Endothelial cell (in vitro differentiated cells): Measurements from ENCODE around the gene ASPHD2. TPM values are rescaled to one million over a fixed set of nuclear protein-coding genes. Genes with fewer than 3 reads are reported as not detected.
A peak's percentile ranks its signal among the peaks of the same experiment; 100 is the strongest.

Experiments used
- DNase-seq: peaks from one replicate; pipeline ENCODE4 v3.0.0; 2021; ENCODE audit warnings: low spot score
- H3K27ac Mint-ChIP-seq: one replicate; pipeline ENCODE4 v1.8.0; 2021; ENCODE audit warnings: mixed read lengths, inconsistent platforms; ENCODE audit not compliant: unreplicated experiment
- H3K27me3 Mint-ChIP-seq: one replicate; pipeline ENCODE4 v1.8.0; 2021; ENCODE audit warnings: mild to moderate bottlenecking, moderate library complexity, mixed read lengths, inconsistent platforms; ENCODE audit not compliant: unreplicated experiment
- H3K36me3 Mint-ChIP-seq: one replicate; pipeline ENCODE4 v1.8.0; 2021; ENCODE audit warnings: mild to moderate bottlenecking, low read depth, mixed read lengths, inconsistent platforms; ENCODE audit not compliant: unreplicated experiment
- H3K4me1 Mint-ChIP-seq: one replicate; pipeline ENCODE4 v1.8.0; 2021; ENCODE audit warnings: mild to moderate bottlenecking, mixed read lengths, inconsistent platforms; ENCODE audit not compliant: unreplicated experiment
- H3K4me3 Mint-ChIP-seq: one replicate; pipeline ENCODE4 v1.8.0; 2021; ENCODE audit warnings: mild to moderate bottlenecking, mixed read lengths, inconsistent platforms; ENCODE audit not compliant: unreplicated experiment
- H3K9me3 Mint-ChIP-seq: one replicate; pipeline ENCODE4 v1.8.0; 2021; ENCODE audit warnings: mixed read lengths, inconsistent platforms; ENCODE audit not compliant: unreplicated experiment
- total RNA-seq: library from RNA; stranded (reverse); fragmentation: NEBNext Ultra II Directional; extraction: Animal tissue kit (Norgen Biotek cat#: 25700); gene quantifications from one replicate; pipeline ENCODE4 v1.2.1, GENCODE V29; 2021; ENCODE audit not compliant: unreplicated experiment
- TF ChIP-seq, protein P1 (sequence below): fragments of 200-600 bp; sonication (generic); IDR thresholded peaks from one replicate; pipeline ENCODE4 v1.5.0; 2021; ENCODE audit warnings: antibody characterized with exemption; ENCODE audit not compliant: unreplicated experiment

The ASPHD2 gene
- total RNA-seq, 1 donor from 2014 or later: 14.5 TPM

DNA sequence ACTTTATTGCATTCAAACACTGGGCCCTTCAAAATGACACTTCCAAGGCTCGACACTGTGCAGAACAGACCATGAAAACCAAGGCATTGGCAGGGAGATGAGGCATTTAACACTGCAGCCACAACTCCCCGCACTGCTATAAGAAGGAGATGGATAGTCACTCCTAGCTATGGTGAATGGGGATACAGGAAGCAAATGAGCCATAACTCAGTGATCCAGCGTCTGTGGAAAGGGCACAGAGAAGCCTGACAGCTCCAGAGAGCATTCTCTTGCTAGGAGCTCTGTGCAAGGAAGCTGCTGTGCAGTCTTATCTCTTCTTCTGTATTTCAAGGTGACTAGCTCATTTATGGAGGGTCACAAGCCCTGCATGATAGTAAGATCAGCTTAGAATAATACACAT lies 33.6 kb downstream of the ASPHD2 start:
- H3K36me3 Mint-ChIP-seq: peaks cover 25% of the 10 kb centered on the region
- H3K4me3 Mint-ChIP-seq: no peak overlapping the region
- TF ChIP-seq, protein P1, sequence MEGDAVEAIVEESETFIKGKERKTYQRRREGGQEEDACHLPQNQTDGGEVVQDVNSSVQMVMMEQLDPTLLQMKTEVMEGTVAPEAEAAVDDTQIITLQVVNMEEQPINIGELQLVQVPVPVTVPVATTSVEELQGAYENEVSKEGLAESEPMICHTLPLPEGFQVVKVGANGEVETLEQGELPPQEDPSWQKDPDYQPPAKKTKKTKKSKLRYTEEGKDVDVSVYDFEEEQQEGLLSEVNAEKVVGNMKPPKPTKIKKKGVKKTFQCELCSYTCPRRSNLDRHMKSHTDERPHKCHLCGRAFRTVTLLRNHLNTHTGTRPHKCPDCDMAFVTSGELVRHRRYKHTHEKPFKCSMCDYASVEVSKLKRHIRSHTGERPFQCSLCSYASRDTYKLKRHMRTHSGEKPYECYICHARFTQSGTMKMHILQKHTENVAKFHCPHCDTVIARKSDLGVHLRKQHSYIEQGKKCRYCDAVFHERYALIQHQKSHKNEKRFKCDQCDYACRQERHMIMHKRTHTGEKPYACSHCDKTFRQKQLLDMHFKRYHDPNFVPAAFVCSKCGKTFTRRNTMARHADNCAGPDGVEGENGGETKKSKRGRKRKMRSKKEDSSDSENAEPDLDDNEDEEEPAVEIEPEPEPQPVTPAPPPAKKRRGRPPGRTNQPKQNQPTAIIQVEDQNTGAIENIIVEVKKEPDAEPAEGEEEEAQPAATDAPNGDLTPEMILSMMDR: no peak
- no peaks in the 10 kb centered on the region for H3K9me3 Mint-ChIP-seq
- no peak overlapping the region for H3K27ac Mint-ChIP-seq
- peaks cover 3% of the 10 kb centered on the region for H3K27me3 Mint-ChIP-seq
- no peak for DNase-seq
- H3K4me1 Mint-ChIP-seq: no peaks in the 10 kb centered on the region

DNA sequence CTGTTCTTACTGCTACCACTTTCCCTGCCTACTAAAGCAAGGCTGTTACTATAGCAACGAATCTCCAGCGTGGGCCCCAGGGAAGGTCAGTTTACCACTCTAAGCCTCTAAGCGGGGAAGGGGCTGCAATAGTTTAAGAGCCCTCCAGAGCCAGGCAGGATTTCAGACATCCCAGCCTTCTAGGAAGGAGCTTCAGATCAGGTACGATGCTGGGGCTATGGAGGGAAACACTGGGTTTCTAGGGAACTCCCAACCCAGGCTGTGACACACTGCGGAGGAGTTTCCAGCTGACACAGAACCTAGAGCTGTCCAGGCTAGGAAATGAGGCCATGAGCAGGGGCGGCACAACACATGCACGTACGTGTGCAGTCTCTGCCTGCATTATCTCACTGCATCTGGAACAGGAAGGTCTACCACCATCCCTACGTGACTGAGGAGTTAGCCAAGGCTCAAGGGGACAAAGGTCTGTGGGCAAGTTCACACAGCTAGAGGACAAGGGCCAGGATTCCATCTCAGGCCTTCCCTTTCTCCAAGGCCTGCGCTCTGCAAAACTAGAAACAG lies 34.1 kb downstream of the ASPHD2 start:
- Mint-ChIP-seq H3K9me3 (no peaks in the 10 kb centered on the region), H3K27ac (no peak overlapping the region), H3K27me3 (peaks cover 3% of the 10 kb centered on the region), H3K4me3 (no peak overlapping the region), H3K4me1 (no peaks in the 10 kb centered on the region), H3K36me3 (peaks cover 27% of the 10 kb centered on the region)
- TF ChIP-seq, protein P1: no peak
- no peak for DNase-seq

DNA sequence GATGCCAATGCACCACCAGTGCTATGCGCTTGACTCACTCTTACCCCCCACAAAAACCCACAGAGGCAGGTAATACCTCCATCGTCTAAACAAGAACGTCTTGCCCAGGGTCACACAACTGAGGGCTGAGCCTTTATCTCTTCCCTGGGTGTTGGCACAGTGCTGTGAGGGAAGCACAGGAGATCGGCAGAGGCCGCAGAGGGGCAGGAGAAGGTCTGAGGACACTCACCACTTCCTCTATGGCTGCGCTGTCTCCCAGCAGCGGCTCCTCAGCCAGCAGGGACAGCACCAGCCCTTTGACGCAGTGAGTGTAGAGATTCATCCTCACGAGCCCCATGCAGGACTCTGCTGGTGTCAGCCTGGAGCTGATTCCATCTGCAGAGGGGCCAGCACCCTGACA lies 34.6 kb downstream of the ASPHD2 start:
- H3K36me3 Mint-ChIP-seq: peaks cover 32% of the 10 kb centered on the region
- no peaks in the 10 kb centered on the region for H3K9me3 Mint-ChIP-seq
- no peaks in the 10 kb centered on the region for H3K4me1 Mint-ChIP-seq
- no peak overlapping the region for H3K27ac Mint-ChIP-seq
- H3K4me3 Mint-ChIP-seq: no peak overlapping the region
- H3K27me3 Mint-ChIP-seq: peaks cover 3% of the 10 kb centered on the region
- TF ChIP-seq, protein P1: no peak
- DNase-seq: no peak

DNA sequence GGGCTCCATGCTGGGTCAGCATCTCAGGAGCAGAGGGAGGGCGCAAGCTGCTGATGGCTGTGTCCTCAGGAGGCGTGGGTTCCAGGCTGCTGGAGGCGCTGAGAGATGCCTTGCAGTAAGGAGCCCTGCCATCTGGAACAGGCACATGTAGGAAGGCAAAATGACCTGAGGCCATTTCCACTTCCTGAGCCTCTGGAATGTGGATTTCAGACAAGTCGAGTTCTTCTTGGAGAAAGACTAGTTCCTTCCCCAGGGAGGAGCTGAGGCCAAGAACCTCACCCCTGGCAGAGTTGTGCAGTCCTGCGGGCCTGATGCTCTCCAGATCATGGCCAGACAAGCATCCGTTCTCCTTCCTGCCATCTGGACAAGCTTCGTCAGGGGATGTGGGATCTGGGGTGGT lies 35.3 kb downstream of the ASPHD2 start:
- H3K27me3 Mint-ChIP-seq: peaks cover 2% of the 10 kb centered on the region
- peak overlapping the region; percentile 7 for H3K27ac Mint-ChIP-seq
- no peaks in the 10 kb centered on the region for H3K9me3 Mint-ChIP-seq
- peaks cover 38% of the 10 kb centered on the region for H3K36me3 Mint-ChIP-seq
- no peak for DNase-seq
- TF ChIP-seq, protein P1: no peak
- no peaks in the 10 kb centered on the region for H3K4me1 Mint-ChIP-seq
- peak overlapping the region; percentile 13 for H3K4me3 Mint-ChIP-seq

DNA sequence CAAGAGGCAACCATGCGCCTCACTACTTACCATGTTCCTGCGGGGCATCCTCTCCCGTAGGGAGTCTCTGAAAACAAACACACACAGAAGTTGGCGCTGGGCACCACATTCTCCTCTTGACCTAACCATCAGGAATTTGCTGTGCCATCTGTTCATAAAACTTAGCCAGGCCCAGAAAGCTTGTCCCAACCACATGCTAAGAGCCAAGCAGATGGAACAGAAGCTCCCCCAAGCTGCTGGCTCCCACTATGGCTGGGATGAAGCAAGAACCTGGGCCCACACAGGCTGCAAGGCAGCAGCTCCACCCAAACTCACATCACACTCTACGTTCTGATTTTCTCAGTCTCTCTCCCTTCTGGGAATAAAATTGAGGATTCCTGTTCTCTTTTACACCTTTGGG lies 37.1 kb downstream of the ASPHD2 start:
- Mint-ChIP-seq H3K9me3 (no peaks in the 10 kb centered on the region), H3K27me3 (peaks cover 2% of the 10 kb centered on the region), H3K4me1 (no peaks in the 10 kb centered on the region), H3K27ac (no peak overlapping the region), H3K4me3 (peak overlapping the region; percentile 35), H3K36me3 (peaks cover 52% of the 10 kb centered on the region)
- TF ChIP-seq, protein P1: no peak
- no peak for DNase-seq
